Neural crest cell (in vitro differentiated cells): ENCODE results near the gene PFKFB3. TPM values are rescaled to one million over a fixed set of nuclear protein-coding genes. Genes with fewer than 3 reads are reported as not detected.

Experiments
- DNase-seq: peaks from one replicate; pipeline ENCODE4 v3.0.0; 2021; ENCODE audit warnings: low read depth, mixed read lengths, low spot score
- H3K27ac Mint-ChIP-seq: one replicate; pipeline ENCODE4 v1.8.0; 2021; ENCODE audit warnings: mild to moderate bottlenecking, mixed read lengths; ENCODE audit not compliant: unreplicated experiment
- H3K27me3 Mint-ChIP-seq: 2 replicates; pipeline ENCODE4 v1.8.0; 2021; ENCODE audit warnings: low read depth, mild to moderate bottlenecking, mixed read lengths
- H3K36me3 Mint-ChIP-seq: 2 replicates; pipeline ENCODE4 v1.8.0; 2021; ENCODE audit warnings: low read depth, mild to moderate bottlenecking, mixed read lengths
- H3K4me1 Mint-ChIP-seq: 2 replicates; pipeline ENCODE4 v1.8.0; 2021; ENCODE audit warnings: mixed read lengths
- H3K4me3 Mint-ChIP-seq: one replicate; pipeline ENCODE4 v1.8.0; 2021; ENCODE audit warnings: mild to moderate bottlenecking, mixed read lengths
- H3K9me3 Mint-ChIP-seq: 2 replicates; pipeline ENCODE4 v1.8.0; 2021; ENCODE audit warnings: mixed read lengths
- CTCF ChIP-seq: fragments of 200-600 bp; sonication (generic); conservative IDR thresholded peaks from 2 replicates; pipeline ENCODE4 v1.5.0; 2021; ENCODE audit warnings: antibody characterized with exemption, mild to moderate bottlenecking
- total RNA-seq: library from RNA; stranded (reverse); gene quantifications from 2 replicates; pipeline ENCODE4 v1.2.1, GENCODE V29; 2021

Gene PFKFB3
- total RNA-seq, 1 donor from 2014 or later: 36.7 TPM

- no peak for DNase-seq
- no peak overlapping the region for H3K4me3 Mint-ChIP-seq
- no peak for TF ChIP-seq CTCF
- no peak overlapping the region for H3K27ac Mint-ChIP-seq
- H3K4me1 Mint-ChIP-seq: peaks cover 18% of the 10 kb centered on the region
- no peaks in the 10 kb centered on the region for H3K36me3 Mint-ChIP-seq
- H3K27me3 Mint-ChIP-seq: peaks cover 2% of the 10 kb centered on the region
- H3K9me3 Mint-ChIP-seq: peaks cover 2% of the 10 kb centered on the region
Measured at GRCh38 chr10:6301488-6302075, 98.8 kb downstream of the PFKFB3 start.

Other genes starting within 250 kb of the PFKFB3 start
- gene IL15RA, start 225.4 kb upstream of the PFKFB3 start, total RNA-seq: not detected in 2 replicates
- not detected in 2 replicates for gene IL2RA, start 140.6 kb upstream of the PFKFB3 start, total RNA-seq
- 142 and 156 TPM in 2 replicates for gene RBM17, start 113.9 kb upstream of the PFKFB3 start, total RNA-seq